Measurements from ENCODE around the gene SLC22A3.

SLC22A3 gene

DNA sequence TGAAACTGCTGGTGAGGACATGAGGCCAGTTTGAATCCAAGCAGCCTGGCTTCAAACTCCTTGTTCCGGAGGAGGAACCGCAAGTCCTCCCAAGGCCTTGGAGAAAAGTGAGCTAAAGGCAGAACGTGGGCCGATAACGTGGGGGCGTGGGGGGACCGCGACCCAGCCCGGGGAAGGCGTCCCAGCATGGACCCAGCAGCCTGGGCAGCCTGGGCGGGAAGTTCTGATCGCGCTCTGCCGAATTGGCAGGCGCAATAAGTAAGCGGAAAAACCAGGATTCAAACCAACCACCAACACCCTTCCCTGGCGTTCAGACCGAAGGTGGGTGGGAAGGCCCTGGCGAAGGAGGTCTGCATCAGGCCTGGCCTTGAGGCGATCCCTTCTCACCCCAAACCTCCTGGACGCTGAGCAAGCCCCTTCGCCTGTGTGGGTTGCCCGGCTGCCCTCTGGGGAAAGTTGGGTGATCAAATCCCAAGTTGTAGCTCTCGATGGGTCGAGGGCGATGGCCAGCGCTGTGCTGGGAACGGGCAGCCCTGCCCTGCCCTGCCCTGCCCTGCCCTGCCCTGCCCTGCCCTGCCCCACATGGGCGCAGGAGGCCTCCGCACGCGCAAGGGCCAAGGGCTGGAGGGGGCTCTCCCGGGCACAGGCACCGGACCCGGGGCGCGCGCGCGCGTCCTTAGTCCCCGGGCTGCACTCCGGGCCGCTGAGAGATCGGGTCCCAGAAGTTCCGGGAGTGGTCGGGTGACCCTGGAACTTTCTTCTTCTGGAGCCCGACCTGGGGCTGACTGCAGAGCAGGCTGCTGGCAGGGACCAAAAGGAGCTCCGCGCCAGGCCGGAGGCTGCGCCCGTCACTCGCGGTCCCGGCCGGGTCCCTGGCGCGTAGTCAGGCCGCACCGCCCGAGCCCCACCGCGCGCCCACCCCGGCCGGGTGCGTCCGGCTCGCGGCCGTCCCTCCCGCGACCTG, 637 bp upstream of the SLC22A3 start:
- Histone ChIP-seq H3K27ac (no peak overlapping the region), H3K9me3 (ENCODE audit: low read depth, low read length) (no peaks in the 10 kb centered on the region), H3K4me3 (no peak overlapping the region), H3K36me3 (ENCODE audit: insufficient read depth, low read length) (no peaks in the 10 kb centered on the region), H3K9ac (ENCODE audit: insufficient read length) (no peak overlapping the region)
- no peak for TF ChIP-seq EZH2 (IDR thresholded peaks at IDR 0.05)
- no peak for TF ChIP-seq FOXP2 (optimal IDR thresholded peaks at IDR 0.05; ENCODE audit: control extremely low read depth, extremely low read length, insufficient read depth)
- TF ChIP-seq POLR2AphosphoS5 (IDR thresholded peaks at IDR 0.05; ENCODE audit: borderline replicate concordance, low read depth, low read length), result no peak
- no peak for DNase-seq (ENCODE audit: low read depth, low spot score)

DNA sequence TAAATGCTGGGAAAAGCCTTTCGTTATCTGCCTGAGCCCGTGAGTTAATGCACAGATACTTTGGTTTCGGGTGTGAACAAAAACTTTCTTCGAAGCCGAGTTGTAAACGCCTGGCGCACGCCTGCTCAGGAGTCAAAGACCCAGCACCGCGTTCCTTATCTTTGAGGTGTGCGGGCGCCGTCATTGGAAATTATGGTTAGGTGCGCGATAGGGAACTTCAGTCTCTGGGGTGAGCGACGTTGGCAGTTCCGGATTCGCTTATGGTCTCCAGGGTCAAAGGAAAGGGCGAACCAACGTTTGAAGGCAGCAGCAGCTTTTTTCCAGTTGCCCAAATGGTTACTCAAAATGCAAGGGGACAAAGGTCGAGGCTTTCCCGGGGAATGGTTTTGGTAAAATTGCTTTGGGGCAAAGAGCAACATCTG, 853 bp downstream of the SLC22A3 start:
- no peak overlapping the region for H3K27ac ChIP-seq
- DNase-seq (ENCODE audit: low read depth, low spot score), result no peak

DNA sequence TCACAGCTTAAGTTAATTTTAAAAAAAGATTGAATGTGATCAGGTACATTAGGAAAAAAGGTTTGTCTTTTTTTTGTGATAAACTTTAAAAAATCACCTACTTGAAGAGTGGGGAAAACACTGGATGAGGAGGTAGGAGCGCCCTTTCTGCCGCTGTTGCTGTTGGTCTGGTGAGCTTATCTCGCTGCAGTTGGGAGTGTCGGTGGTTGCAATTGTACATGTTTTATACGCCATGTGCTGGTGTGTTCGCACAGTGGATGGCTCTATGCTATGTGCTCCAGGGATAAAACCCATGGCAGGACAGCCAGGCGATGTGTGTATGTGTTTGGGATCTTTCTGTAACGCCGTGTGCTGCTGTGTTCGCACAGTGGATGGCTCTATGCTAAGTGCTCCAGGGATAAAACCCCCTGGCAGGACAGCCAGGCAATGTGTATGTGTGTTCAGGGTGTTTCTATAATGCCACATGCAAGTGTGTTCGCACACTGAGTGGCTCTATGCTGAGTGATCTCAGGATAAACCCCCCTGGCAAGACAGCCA, 1.7 kb downstream of the SLC22A3 start:
- Histone ChIP-seq H3K27ac (no peak overlapping the region), H3K36me3 (ENCODE audit: insufficient read depth, low read length) (no peaks in the 10 kb centered on the region), H3K9ac (ENCODE audit: insufficient read length) (no peak overlapping the region), H3K4me3 (no peak overlapping the region), H3K9me3 (ENCODE audit: low read depth, low read length) (no peaks in the 10 kb centered on the region)
- no peak for DNase-seq (ENCODE audit: low read depth, low spot score)
- no peak for TF ChIP-seq FOXP2 (optimal IDR thresholded peaks at IDR 0.05; ENCODE audit: control extremely low read depth, extremely low read length, insufficient read depth)
- no peak for TF ChIP-seq POLR2AphosphoS5 (IDR thresholded peaks at IDR 0.05; ENCODE audit: borderline replicate concordance, low read depth, low read length)
- TF ChIP-seq EZH2 (IDR thresholded peaks at IDR 0.05), result no peak

More for the DNA sequence above, 853 bp downstream of the SLC22A3 start:
- TF ChIP-seq EZH2 (IDR thresholded peaks at IDR 0.05), result peak; percentile 70
- no peak for TF ChIP-seq POLR2AphosphoS5 (IDR thresholded peaks at IDR 0.05; ENCODE audit: borderline replicate concordance, low read depth, low read length)
- no peak for TF ChIP-seq FOXP2 (optimal IDR thresholded peaks at IDR 0.05; ENCODE audit: control extremely low read depth, extremely low read length, insufficient read depth)
- H3K9me3 ChIP-seq (ENCODE audit: low read depth, low read length), result no peaks in the 10 kb centered on the region
- no peaks in the 10 kb centered on the region for H3K36me3 ChIP-seq (ENCODE audit: insufficient read depth, low read length)
- H3K9ac ChIP-seq (ENCODE audit: insufficient read length), result no peak overlapping the region
- no peak overlapping the region for H3K4me3 ChIP-seq

DNA sequence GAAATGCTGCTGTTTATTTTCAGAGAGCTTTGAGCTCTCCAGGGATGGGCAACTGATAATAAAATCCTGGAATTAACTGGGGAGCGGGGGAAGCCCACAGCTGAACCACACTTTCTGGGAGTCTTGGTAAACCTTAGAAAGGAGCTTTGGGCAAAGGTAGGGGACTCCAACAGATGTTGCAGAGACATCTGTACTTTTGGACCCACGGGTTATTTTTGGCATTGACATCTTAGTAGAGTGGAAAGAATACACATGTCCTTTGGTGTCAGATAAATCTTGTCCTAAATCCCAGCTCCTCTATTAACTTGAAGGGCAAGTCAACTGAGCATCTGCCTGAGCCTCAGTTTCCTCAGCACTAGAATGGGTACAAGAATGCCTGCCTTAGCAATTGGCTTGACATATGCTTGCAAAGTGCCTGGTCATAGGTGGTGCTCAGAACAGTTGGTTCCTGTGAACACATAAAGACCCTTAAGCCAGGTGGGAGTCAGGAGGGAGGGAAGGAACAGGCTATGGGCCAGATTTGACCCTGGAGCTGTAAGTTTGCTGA, 5.8 kb downstream of the SLC22A3 start:
- no peak for DNase-seq (ENCODE audit: low read depth, low spot score)
- no peak for TF ChIP-seq POLR2AphosphoS5 (IDR thresholded peaks at IDR 0.05; ENCODE audit: borderline replicate concordance, low read depth, low read length)
- TF ChIP-seq EZH2 (IDR thresholded peaks at IDR 0.05), result no peak
- no peak for TF ChIP-seq FOXP2 (optimal IDR thresholded peaks at IDR 0.05; ENCODE audit: control extremely low read depth, extremely low read length, insufficient read depth)
- Histone ChIP-seq H3K36me3 (ENCODE audit: insufficient read depth, low read length) (no peaks in the 10 kb centered on the region), H3K9ac (ENCODE audit: insufficient read length) (no peak overlapping the region), H3K4me3 (no peak overlapping the region), H3K9me3 (ENCODE audit: low read depth, low read length) (no peaks in the 10 kb centered on the region), H3K27ac (no peak overlapping the region)

DNA sequence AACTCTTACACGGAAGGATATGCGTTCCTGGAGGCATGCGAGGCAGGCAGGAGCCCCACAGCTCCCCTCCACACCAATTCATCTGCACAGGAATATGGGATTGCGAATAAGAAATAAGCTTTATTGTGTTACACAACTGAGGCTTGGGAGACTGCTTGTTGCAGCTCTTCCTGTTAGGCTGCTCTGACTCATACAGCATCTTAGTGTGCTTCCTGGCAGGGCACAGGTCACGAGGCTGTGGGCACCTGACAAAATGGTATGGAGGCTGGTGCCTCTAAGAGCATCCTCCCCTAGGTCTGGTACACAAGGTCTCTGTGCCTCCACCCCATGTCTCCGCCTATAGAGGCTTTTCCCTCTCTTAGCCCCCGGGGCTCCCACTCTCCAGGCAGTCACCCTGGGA, 6.8 kb downstream of the SLC22A3 start:
- H3K9ac ChIP-seq (ENCODE audit: insufficient read length), result no peak overlapping the region
- DNase-seq (ENCODE audit: low read depth, low spot score), result no peak
- no peak overlapping the region for H3K27ac ChIP-seq
- no peaks in the 10 kb centered on the region for H3K36me3 ChIP-seq (ENCODE audit: insufficient read depth, low read length)
- no peak for TF ChIP-seq FOXP2 (optimal IDR thresholded peaks at IDR 0.05; ENCODE audit: control extremely low read depth, extremely low read length, insufficient read depth)
- TF ChIP-seq EZH2 (IDR thresholded peaks at IDR 0.05), result no peak
- no peak for TF ChIP-seq POLR2AphosphoS5 (IDR thresholded peaks at IDR 0.05; ENCODE audit: borderline replicate concordance, low read depth, low read length)
- H3K4me3 ChIP-seq, result no peak overlapping the region
- H3K9me3 ChIP-seq (ENCODE audit: low read depth, low read length), result no peaks in the 10 kb centered on the region

DNA sequence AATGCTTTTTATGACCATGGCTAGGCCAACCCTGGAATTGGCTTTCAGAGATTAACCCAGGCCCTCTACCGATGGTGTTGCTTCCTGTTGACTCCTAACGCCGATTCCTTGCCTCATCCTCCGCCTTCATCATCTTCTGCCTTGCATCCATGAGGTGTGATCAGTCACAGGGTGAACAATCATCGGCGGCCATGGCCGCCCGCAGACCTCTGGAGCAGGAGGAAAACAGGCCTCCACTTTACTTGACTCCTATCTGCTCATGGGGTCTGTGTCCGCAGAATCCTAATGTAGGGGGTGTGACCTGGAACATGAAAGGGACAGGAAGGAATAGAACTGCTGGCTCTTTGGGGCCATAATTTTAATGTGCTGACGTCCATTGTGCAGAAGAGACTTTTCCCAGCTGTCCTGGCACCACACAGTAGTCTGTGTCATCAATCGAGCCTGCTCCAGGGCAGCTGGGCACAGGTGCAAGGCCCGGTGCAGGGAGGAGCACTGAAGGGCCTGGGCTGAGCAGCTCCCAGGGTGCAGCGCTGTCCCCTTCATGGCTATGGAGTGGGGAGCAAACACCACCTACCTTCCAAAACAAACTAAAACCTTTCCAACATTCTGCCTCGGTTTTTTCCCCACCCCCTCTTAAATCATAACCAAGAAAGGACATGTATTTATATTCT, 8.0 kb downstream of the SLC22A3 start:
- TF ChIP-seq FOXP2 (optimal IDR thresholded peaks at IDR 0.05; ENCODE audit: control extremely low read depth, extremely low read length, insufficient read depth), result no peak
- TF ChIP-seq EZH2 (IDR thresholded peaks at IDR 0.05), result no peak
- no peak for TF ChIP-seq POLR2AphosphoS5 (IDR thresholded peaks at IDR 0.05; ENCODE audit: borderline replicate concordance, low read depth, low read length)
- Histone ChIP-seq H3K9me3 (ENCODE audit: low read depth, low read length) (no peaks in the 10 kb centered on the region), H3K27ac (no peak overlapping the region), H3K4me3 (no peak overlapping the region), H3K9ac (ENCODE audit: insufficient read length) (no peak overlapping the region), H3K36me3 (ENCODE audit: insufficient read depth, low read length) (no peaks in the 10 kb centered on the region)
- no peak for DNase-seq (ENCODE audit: low read depth, low spot score)

DNA sequence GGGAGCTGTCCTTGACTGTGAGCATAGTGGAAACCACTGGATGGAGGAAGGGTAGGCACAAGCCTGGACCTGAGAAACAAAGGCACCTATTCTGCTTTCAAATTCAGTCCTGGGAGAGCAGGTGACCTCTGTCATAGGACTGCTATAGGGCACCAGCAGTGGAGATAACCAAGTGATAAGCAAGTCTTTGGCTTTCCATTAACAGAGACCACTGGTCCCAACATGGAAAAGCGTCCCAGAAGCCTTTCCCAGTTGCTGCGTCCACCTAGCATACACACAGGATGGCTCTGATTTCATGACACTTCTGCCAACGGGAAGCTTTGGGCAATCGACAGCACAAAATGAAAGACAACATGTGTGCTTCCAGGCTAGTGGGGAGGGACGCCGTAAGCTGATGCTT, 8.9 kb downstream of the SLC22A3 start:
- no peak for DNase-seq (ENCODE audit: low read depth, low spot score)
- Histone ChIP-seq H3K36me3 (ENCODE audit: insufficient read depth, low read length) (no peaks in the 10 kb centered on the region), H3K27ac (no peak overlapping the region), H3K9me3 (ENCODE audit: low read depth, low read length) (no peaks in the 10 kb centered on the region), H3K4me3 (no peak overlapping the region), H3K9ac (ENCODE audit: insufficient read length) (no peak overlapping the region)
- TF ChIP-seq FOXP2 (optimal IDR thresholded peaks at IDR 0.05; ENCODE audit: control extremely low read depth, extremely low read length, insufficient read depth) (no peak), EZH2 (IDR thresholded peaks at IDR 0.05) (no peak), POLR2AphosphoS5 (IDR thresholded peaks at IDR 0.05; ENCODE audit: borderline replicate concordance, low read depth, low read length) (no peak)

All from SK-N-MC (cell line).